Pons (tissue), 1 donor: ENCODE results near the gene DYNC1H1.

Experiments
- DNase-seq: peaks from one replicate; pipeline ENCODE4 v3.0.0-alpha.2; 2016; ENCODE audit warnings: low spot score

Gene DYNC1H1

GRCh38 chr14:101964297-101965180 lies at the start of gene DYNC1H1:
Gene DYNC1H1 (plus strand): TSS chr14:101964573. CDS start chr14:101964692, 119 bp downstream.
- DNase-seq: peak; percentile 93

- no peak for DNase-seq
Measured at GRCh38 chr14:101915871-101916815, 48.2 kb upstream of the DYNC1H1 start.

GRCh38 chr14:101916816-101917412 lies 47.5 kb upstream of the DYNC1H1 start:
- no peak for DNase-seq

GRCh38 chr14:101917413-101918017 lies 46.9 kb upstream of the DYNC1H1 start:
- no peak for DNase-seq

GRCh38 chr14:101918065-101918989 lies 46.0 kb upstream of the DYNC1H1 start:
- DNase-seq: no peak

GRCh38 chr14:101920271-101920670 lies 44.1 kb upstream of the DYNC1H1 start:
- DNase-seq: no peak

- DNase-seq: no peak
Measured at GRCh38 chr14:101922866-101923265, 41.5 kb upstream of the DYNC1H1 start.

GRCh38 chr14:101925152-101925551 lies 39.2 kb upstream of the DYNC1H1 start:
- DNase-seq: no peak

- no peak for DNase-seq
Measured at GRCh38 chr14:101926085-101926484, 38.3 kb upstream of the DYNC1H1 start.

- DNase-seq: no peak
Measured at GRCh38 chr14:101926620-101927019, 37.8 kb upstream of the DYNC1H1 start.

GRCh38 chr14:101927859-101928258 lies 36.5 kb upstream of the DYNC1H1 start:
- DNase-seq: peak; percentile 23

GRCh38 chr14:101928415-101928841 lies 35.9 kb upstream of the DYNC1H1 start:
- DNase-seq: no peak

- DNase-seq: no peak
Measured at GRCh38 chr14:101929096-101929495, 35.3 kb upstream of the DYNC1H1 start.

- DNase-seq: no peak
Measured at GRCh38 chr14:101929946-101930345, 34.4 kb upstream of the DYNC1H1 start.

GRCh38 chr14:101932673-101933072 lies 31.7 kb upstream of the DYNC1H1 start:
- DNase-seq: no peak

GRCh38 chr14:101933209-101933608 lies 31.2 kb upstream of the DYNC1H1 start:
- no peak for DNase-seq

- DNase-seq: no peak
Measured at GRCh38 chr14:101934601-101935150, 29.7 kb upstream of the DYNC1H1 start.

- DNase-seq: no peak
Measured at GRCh38 chr14:101937926-101938767, 26.2 kb upstream of the DYNC1H1 start.

- no peak for DNase-seq
Measured at GRCh38 chr14:101939646-101940170, 24.7 kb upstream of the DYNC1H1 start.
